GM12878 (cell line): ENCODE measurements around the gene PRM2. TPM values are rescaled to one million over a fixed set of nuclear protein-coding genes. Genes with fewer than 3 reads are reported as not detected.

Experiments used
- ATAC-seq: fragments of 200-7000 bp; cut with Tn5 transposase; 3 replicates; pipeline ENCODE4 v1.9.1; 2020; ENCODE audit warnings: mild to moderate bottlenecking, moderate library complexity
- BruUV-seq: library from RNA; stranded (reverse); fragments of 400-500 nt; replicated peaks from 2 replicates; lab custom pipeline; 2021; lab: Mats Ljungman, UMichigan
- CTCF ChIA-PET: fragments of 300-600 bp; sonication (Branson Sonifier 250); formaldehyde crosslinking; extraction: SDS; loops from one replicate; lab custom pipeline; 2021; ENCODE audit warnings: inconsistent platforms; lab: Yijun Ruan, JAX
- POLR2A ChIA-PET: fragments of 350-600 bp; formaldehyde crosslinking; extraction: SDS; loops from one replicate; lab custom pipeline; 2021; ENCODE audit warnings: inconsistent platforms; lab: Charles Lee
- RAD21 ChIA-PET: fragments of 300-600 bp; sonication (Branson Sonifier 250); formaldehyde crosslinking; loops from one replicate; lab custom pipeline; 2023; ENCODE audit warnings: antibody characterized with exemption; ENCODE audit not compliant: unreplicated experiment; lab: Charles Lee
- SMC1A ChIA-PET: fragments of 300-600 bp; sonication (Branson Sonifier 250); formaldehyde crosslinking; loops from one replicate; lab custom pipeline; 2023; ENCODE audit not compliant: unreplicated experiment, uncharacterized antibody; lab: Charles Lee
- DNase-seq: peaks from one replicate; pipeline ENCODE4 v3.0.0-alpha.2; 2011; ENCODE audit warnings: low read depth, low spot score
- FAIRE-seq: peaks from 3 replicates; lab custom pipeline; 2011; peaks lifted over from hg19 to GRCh38; lab: Jason Lieb, UNC
- H2AFZ ChIP-seq: 2 replicates; pipeline ENCODE4 v1.6.0; 2011; ENCODE audit warnings: low read depth, low read length, control low read depth; ENCODE audit not compliant: control insufficient read depth
- H3K27ac ChIP-seq: 2 replicates; pipeline ENCODE4 v1.5.1; 2011; ENCODE audit warnings: control low read depth; ENCODE audit not compliant: control insufficient read depth, insufficient read depth
- H3K27me3 ChIP-seq, 2 experiments: replicated peaks in 1 of 2; 2 replicates each; pipeline versions ENCODE4 v1.6.0 to v1.6.1; 2011; ENCODE audit warnings: low read length in 1 of 2; ENCODE audit not compliant: control insufficient read depth in 2 of 2, insufficient read depth in 2 of 2
- H3K36me3 ChIP-seq, 2 experiments: 2 replicates each; pipeline ENCODE4 v1.5.1; 2011; ENCODE audit warnings: low read length in 1 of 2; ENCODE audit not compliant: control insufficient read depth in 2 of 2, insufficient read depth in 2 of 2
- H3K4me1 ChIP-seq: 2 replicates; pipeline ENCODE4 v1.6.1; 2011; ENCODE audit warnings: mild to moderate bottlenecking, low read length, moderate library complexity, mixed read lengths; ENCODE audit not compliant: control insufficient read depth, insufficient read depth
- H3K4me2 ChIP-seq: 2 replicates; pipeline ENCODE4 v1.6.0; 2011; ENCODE audit warnings: control low read depth; ENCODE audit not compliant: control insufficient read depth, insufficient read depth
- H3K4me3 ChIP-seq: fragments of 200-600 bp; sonication (generic); 2 replicates; pipeline ENCODE4 v1.5.1; 2016
- H3K79me2 ChIP-seq: 2 replicates; pipeline ENCODE4 v1.6.0; 2011; ENCODE audit warnings: low read length; ENCODE audit not compliant: control insufficient read depth, insufficient read depth
- H3K9ac ChIP-seq: 2 replicates; pipeline ENCODE4 v1.8.0; 2011; ENCODE audit warnings: low read length, control low read depth, mixed read lengths; ENCODE audit not compliant: control insufficient read depth, insufficient read depth
- H3K9me3 ChIP-seq: replicated peaks from 3 replicates; pipeline ENCODE4 v1.5.1; 2011; ENCODE audit warnings: mild to moderate bottlenecking, low read length; ENCODE audit not compliant: control insufficient read depth, insufficient read depth
- H4K20me1 ChIP-seq: 2 replicates; pipeline ENCODE4 v1.6.0; 2011; ENCODE audit not compliant: control insufficient read depth, insufficient read depth
- BACH1 ChIP-seq: fragments of 450-650 bp; IDR thresholded peaks from 2 replicates; pipeline ENCODE4 v1.6.1; 2017; ENCODE audit warnings: mild to moderate bottlenecking, borderline replicate concordance
- CHD1 ChIP-seq: IDR thresholded peaks from 2 replicates; pipeline ENCODE4 v1.6.1; 2012; ENCODE audit warnings: low read depth, low read length, improper control_type of control experiment
- CHD4 ChIP-seq: fragments of 200-600 bp; sonication (generic); IDR thresholded peaks from 2 replicates; pipeline ENCODE4 v1.6.1; 2016; ENCODE audit warnings: mild to moderate bottlenecking
- DPF2 ChIP-seq: fragments of 450-650 bp; IDR thresholded peaks from 2 replicates; pipeline ENCODE4 v1.6.1; 2017; ENCODE audit warnings: mild to moderate bottlenecking
- EP300 ChIP-seq, 2 experiments: fragments of 150-350 bp in 1 of 2; IDR thresholded peaks; 2 replicates each; pipeline ENCODE4 v1.6.1; 2011 to 2012; ENCODE audit warnings: low read depth in 2 of 2, low read length in 2 of 2, borderline replicate concordance in 1 of 2, improper control_type of control experiment in 1 of 2, inconsistent platforms in 1 of 2; ENCODE audit not compliant: control insufficient read depth in 1 of 2
- FOXK2 ChIP-seq: fragments of 450-650 bp; IDR thresholded peaks from 2 replicates; pipeline ENCODE4 v1.6.1; 2017; ENCODE audit warnings: mild to moderate bottlenecking, moderate library complexity
- HSF1 ChIP-seq: fragments of 150-350 bp; IDR thresholded peaks from 2 replicates; pipeline ENCODE4 v1.6.1; 2014; ENCODE audit warnings: mild to moderate bottlenecking, low read depth, low read length
- KLF5 ChIP-seq: fragments of 450-650 bp; IDR thresholded peaks from 2 replicates; pipeline ENCODE4 v1.6.1; 2014; ENCODE audit warnings: mild to moderate bottlenecking; ENCODE audit not compliant: partially characterized antibody
- MEF2B ChIP-seq: fragments of 450-650 bp; IDR thresholded peaks from 2 replicates; pipeline ENCODE4 v1.6.1; 2018; ENCODE audit warnings: mild to moderate bottlenecking, moderate library complexity; ENCODE audit not compliant: partially characterized antibody, poor library complexity, severe bottlenecking
- PAX5 ChIP-seq: IDR thresholded peaks from 2 replicates; pipeline ENCODE4 v1.6.1; 2011; ENCODE audit warnings: low read depth, low read length, borderline replicate concordance
- PBX3 ChIP-seq: IDR thresholded peaks from 2 replicates; pipeline ENCODE4 v1.6.1; 2011; ENCODE audit warnings: mild to moderate bottlenecking, low read depth, low read length, moderate library complexity; ENCODE audit not compliant: insufficient replicate concordance
- PKNOX1 ChIP-seq: fragments of 450-650 bp; IDR thresholded peaks from 2 replicates; pipeline ENCODE4 v1.6.1; 2016; ENCODE audit warnings: mild to moderate bottlenecking
- POLR2A ChIP-seq: IDR thresholded peaks from 2 replicates; pipeline ENCODE4 v1.6.1; 2011; ENCODE audit warnings: low read depth, mild to moderate bottlenecking, low read length
- POLR2AphosphoS2 ChIP-seq: IDR thresholded peaks from 2 replicates; pipeline ENCODE4 v1.6.1; 2011; ENCODE audit warnings: low read depth, mild to moderate bottlenecking, low read length, improper control_type of control experiment, moderate library complexity
- POU2F2 ChIP-seq: IDR thresholded peaks from 3 replicates; pipeline ENCODE4 v1.6.1; 2011; ENCODE audit warnings: low read depth, mild to moderate bottlenecking, low read length, borderline replicate concordance
- SMAD1 ChIP-seq: fragments of 450-650 bp; IDR thresholded peaks from 2 replicates; pipeline ENCODE4 v1.6.1; 2018; ENCODE audit warnings: mild to moderate bottlenecking, low read depth; ENCODE audit not compliant: partially characterized antibody
- SREBF1 ChIP-seq: IDR thresholded peaks from 2 replicates; pipeline ENCODE4 v1.6.1; 2012; ENCODE audit warnings: mild to moderate bottlenecking, low read length
- SUZ12 ChIP-seq: fragments of 200-600 bp; sonication (generic); IDR thresholded peaks from one replicate; pipeline ENCODE4 v1.6.1; 2018; ENCODE audit warnings: antibody characterized with exemption, mild to moderate bottlenecking; ENCODE audit not compliant: unreplicated experiment
- TAF1 ChIP-seq: IDR thresholded peaks from 2 replicates; pipeline ENCODE4 v1.6.1; 2011; ENCODE audit warnings: mild to moderate bottlenecking, low read depth, low read length, borderline replicate concordance
- ZBED1 ChIP-seq: IDR thresholded peaks from 2 replicates; pipeline ENCODE4 v1.6.1; 2016; ENCODE audit warnings: borderline replicate concordance
- WGBS: methylation state at CpG from one replicate; pipeline ENCODE4 v1.1.6; 2016; ENCODE audit warnings: low lambda C conversion rate; ENCODE audit not compliant: insufficient replicate concordance, insufficient coverage; ENCODE audit errors: missing lambda C conversion rate; 5-methylcytosine and 5-hydroxymethylcytosine counted together
- in situ Hi-C: fragments of 300-500 bp; cut with MboI; formaldehyde crosslinking; loops from 9 replicates; pipeline ENCODE4 v1.14.3; 2018; ENCODE audit warnings: mixed read lengths
- intact Hi-C: fragments of 100-400 bp; cut with micrococcal nuclease; formaldehyde crosslinking; loops from one replicate; pipeline ENCODE4 v1.14.2; 2022; ENCODE audit not compliant: unreplicated experiment
- polyA plus RNA-seq, 11 experiments: library from polyadenylated mRNA; depleted of rRNA in 4 of 11; unstranded in 6 of 11; stranded (reverse) in 5 of 11; fragments of >200 nt; fragmentation: Nextera tagmentation in 4 of 11; fragmentation: Illumina TruSeq in 1 of 11; extraction: Ambion mirVana in 4 of 11; extraction: Trizol in 1 of 11; gene quantifications; 1 replicate in 1 of 11; 2 replicates in 10 of 11; pipeline versions ENCODE4 v1.2.1 to v1.2.3, GENCODE V29; 2011 to 2016; ENCODE audit warnings: inconsistent platforms in 2 of 11, missing spikeins in 2 of 11, low read depth in 1 of 11
- total RNA-seq, 4 experiments: library from RNA; depleted of rRNA in 3 of 4; stranded (reverse); fragments of >200 nt in 3 of 4; fragmentation: Illumina TruSeq in 1 of 4; extraction: Trizol in 1 of 4; gene quantifications; 2 replicates each; pipeline versions ENCODE4 v1.2.1 to v1.2.3, GENCODE V29; 2013 to 2021

The PRM2 gene
- total and polyA plus RNA-seq, 10 of the 15 experiments (the other 5 are each of a cell fraction or from before 2014, with no cell fraction given) = not detected

- Histone ChIP-seq H3K9ac (no peak overlapping the region), H3K4me3 (no peak overlapping the region), H3K9me3 (no peaks in the 10 kb centered on the region; the same call in 2 of the 3 replicates), H3K27me3 (no peaks in the 10 kb centered on the region), H3K27ac (no peak overlapping the region), H2AFZ (no peak overlapping the region), H3K4me1 (peaks cover 25% of the 10 kb centered on the region), H3K4me2 (no peak overlapping the region), H4K20me1 (no peaks in the 10 kb centered on the region), H3K36me3 (peaks cover 0 to 3% of the 10 kb centered on the region in 2 experiments; a peak in 1 of 4 replicates), H3K79me2 (peaks cover 29% of the 10 kb centered on the region)
- DNase-seq (no peak), ATAC-seq (peak; percentile 0), FAIRE-seq (no peak)
- in situ Hi-C loops = loop anchor here (5.0 kb wide), 1 partner anchor 283 kb away; no protein-coding TSS in a partner anchor
- ChIA-PET POLR2A (interaction anchor here (0.6 to 6.6 kb wide), 7 partner anchors 14 to 318 kb away, joined by 3 to 53 read pairs (median 4); no protein-coding TSS in a partner anchor), RAD21 (no interaction called here), SMC1A (interaction anchor here (1.0 kb wide), 1 partner anchor 58 kb away, joined by 3 read pairs; no protein-coding TSS in a partner anchor), CTCF (no interaction called here)
- WGBS = 78% methylated on average over 15 of the region's 16 CpGs
- intact Hi-C loops = no loop called here
- BruUV-seq = no TSS peak
- TF ChIP-seq CHD4 = no peak
- no peak for TF ChIP-seq EP300 (IDR thresholded peaks at IDR 0.05; ENCODE audit: borderline replicate concordance in 1 of 2, control insufficient read depth in 1 of 2, low read depth in 2 of 2, low read length in 2 of 2)
- no peak for TF ChIP-seq PBX3
- TF ChIP-seq HSF1 = no peak
- peak; percentile 30; the same call in 1 of the 2 replicates for TF ChIP-seq ZBED1
- TF ChIP-seq SUZ12 = no peak
- peak; percentile 1; the same call in 1 of the 3 replicates for TF ChIP-seq POU2F2
- TF ChIP-seq PAX5 = no peak
- peak; percentile 45; the same call in 1 of the 2 replicates for TF ChIP-seq POLR2A
- no peak for TF ChIP-seq SREBF1
- no peak for TF ChIP-seq TAF1
- TF ChIP-seq PKNOX1 = no peak
- no peak for TF ChIP-seq KLF5
- TF ChIP-seq FOXK2 = no peak
- peak; percentile 65; the same call in 1 of the 2 replicates for TF ChIP-seq POLR2AphosphoS2
- TF ChIP-seq DPF2 = no peak
- peak; percentile 9 for TF ChIP-seq SMAD1
- TF ChIP-seq CHD1 = no peak
- TF ChIP-seq BACH1 = 0 out of 2 replicates have a peak, but pooled peaks have one; percentile 15
- TF ChIP-seq MEF2B = no peak
Observed at GRCh38 chr16:11250091-11250785, 26.0 kb downstream of the PRM2 start.
